ENCODE measurements around the gene MRAP2.
"Not testable (repeated sequence)": the region's sequence is repeated elsewhere in the genome, so short reads cannot be mapped to it uniquely, and the experiment has no call there.

Gene MRAP2

GRCh38 chr6:84032000-84032399, 1.6 kb upstream of the MRAP2 start:
- not testable (repeated sequence) for DNase-seq

- DNase-seq, result no peak
These were observed 1.9 kb downstream of the MRAP2 start for GRCh38 chr6:84035484-84035883.

- no peak for DNase-seq
These were observed 4.0 kb downstream of the MRAP2 start for GRCh38 chr6:84037425-84038089.

- DNase-seq, result no peak
These were observed 9.0 kb downstream of the MRAP2 start for GRCh38 chr6:84042603-84043002.

- no peak for DNase-seq
These were observed 10.0 kb downstream of the MRAP2 start for GRCh38 chr6:84043555-84043954.

GRCh38 chr6:84046755-84047154, 13.2 kb downstream of the MRAP2 start:
- DNase-seq, result no peak

GRCh38 chr6:84048588-84048987, 15.0 kb downstream of the MRAP2 start:
- DNase-seq, result no peak

GRCh38 chr6:84050408-84050807, 16.8 kb downstream of the MRAP2 start:
- no peak for DNase-seq

- no peak for DNase-seq
These were observed 18.8 kb downstream of the MRAP2 start for GRCh38 chr6:84052204-84052882.

- no peak for DNase-seq
These were observed 19.3 kb downstream of the MRAP2 start for GRCh38 chr6:84052883-84053241.

GRCh38 chr6:84055647-84056046, 22.1 kb downstream of the MRAP2 start:
- DNase-seq, result no peak

- no peak for DNase-seq
These were observed 24.3 kb downstream of the MRAP2 start for GRCh38 chr6:84057908-84058307.

GRCh38 chr6:84059082-84059481, 25.5 kb downstream of the MRAP2 start:
- no peak for DNase-seq

GRCh38 chr6:84061174-84061573, 27.6 kb downstream of the MRAP2 start:
- no peak for DNase-seq

GRCh38 chr6:84061613-84062398, 28.2 kb downstream of the MRAP2 start:
- no peak for DNase-seq

- no peak for DNase-seq
These were observed 29.1 kb downstream of the MRAP2 start for GRCh38 chr6:84062519-84063154.

GRCh38 chr6:84065693-84066290, 32.2 kb downstream of the MRAP2 start:
- no peak for DNase-seq

GRCh38 chr6:84066536-84066935, 33.0 kb downstream of the MRAP2 start:
- no peak for DNase-seq

- not testable (repeated sequence) for DNase-seq
These were observed 35.3 kb downstream of the MRAP2 start for GRCh38 chr6:84068873-84069272.

- DNase-seq, result no peak
These were observed 38.9 kb downstream of the MRAP2 start for GRCh38 chr6:84072442-84072997.

- DNase-seq, result no peak
These were observed 41.6 kb downstream of the MRAP2 start for GRCh38 chr6:84074988-84075781.

GRCh38 chr6:84077645-84078044, 44.1 kb downstream of the MRAP2 start:
- no peak for DNase-seq

Measured in KG1 (cell line).